Measurements from ENCODE around the gene DLGAP1. TPM values are rescaled to one million over a fixed set of nuclear protein-coding genes. Genes with fewer than 3 reads are reported as not detected.

Gene DLGAP1
- total and polyA plus RNA-seq, 2 experiments from 2014 or later, result 17.0 to 48.5 TPM

- no peak overlapping the region for H3K27ac ChIP-seq (ENCODE audit: low read depth)
- TF ChIP-seq JUNB (IDR thresholded peaks at IDR 0.05; ENCODE audit: unreplicated experiment), result no peak
- no peak for TF ChIP-seq REST (IDR thresholded peaks at IDR 0.05; ENCODE audit: unreplicated experiment)
These were observed 693.8 kb downstream of the DLGAP1 start for GRCh38 chr18:3761266-3761665.

GRCh38 chr18:3760741-3761140, 694.4 kb downstream of the DLGAP1 start:
- Histone ChIP-seq H2AFZ (no peak overlapping the region), H3K36me3 (ENCODE audit: insufficient read depth) (no peaks in the 10 kb centered on the region), H3K27ac (ENCODE audit: low read depth) (no peak overlapping the region), H3F3A (replicated peaks; ENCODE audit: low read depth) (no peaks in the 10 kb centered on the region), H3K4me1 (ENCODE audit: insufficient read depth) (no peaks in the 10 kb centered on the region), H3K4me2 (no peak overlapping the region), H3K27me3 (ENCODE audit: insufficient read depth) (no peaks in the 10 kb centered on the region), H3K4me3 (no peak overlapping the region), H3K9me2 (ENCODE audit: insufficient read depth) (no peaks in the 10 kb centered on the region), H3K79me2 (replicated peaks; ENCODE audit: insufficient read depth) (no peaks in the 10 kb centered on the region), H4K20me1 (replicated peaks; ENCODE audit: insufficient read depth) (no peaks in the 10 kb centered on the region; the same call in 1 of the 2 replicates)
- ATAC-seq (no peak), DNase-seq (ENCODE audit: low spot score) (no peak)
- Mint-ChIP-seq H3K27me3 (ENCODE audit: insufficient read depth, low read depth, poor library complexity) (peaks cover 3% of the 10 kb centered on the region), H3K4me1 (peaks cover 8% of the 10 kb centered on the region; the same call in 2 of the 3 replicates), H3K36me3 (ENCODE audit: low read depth) (peaks cover 10% of the 10 kb centered on the region), H3K4me3 (no peak overlapping the region), H3K9me3 (peaks cover 10% of the 10 kb centered on the region), H3K27ac (no peak overlapping the region)
- TF ChIP-seq, protein P1, sequence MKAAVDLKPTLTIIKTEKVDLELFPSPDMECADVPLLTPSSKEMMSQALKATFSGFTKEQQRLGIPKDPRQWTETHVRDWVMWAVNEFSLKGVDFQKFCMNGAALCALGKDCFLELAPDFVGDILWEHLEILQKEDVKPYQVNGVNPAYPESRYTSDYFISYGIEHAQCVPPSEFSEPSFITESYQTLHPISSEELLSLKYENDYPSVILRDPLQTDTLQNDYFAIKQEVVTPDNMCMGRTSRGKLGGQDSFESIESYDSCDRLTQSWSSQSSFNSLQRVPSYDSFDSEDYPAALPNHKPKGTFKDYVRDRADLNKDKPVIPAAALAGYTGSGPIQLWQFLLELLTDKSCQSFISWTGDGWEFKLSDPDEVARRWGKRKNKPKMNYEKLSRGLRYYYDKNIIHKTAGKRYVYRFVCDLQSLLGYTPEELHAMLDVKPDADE (IDR thresholded peaks at IDR 0.05), result no peak
- TF ChIP-seq CREB1 (CRISPR knock-in tag; IDR thresholded peaks at IDR 0.05; ENCODE audit: low read depth), result no peak
- TF ChIP-seq EZH2 (IDR thresholded peaks at IDR 0.05; ENCODE audit: low read depth, unreplicated experiment), result no peak
- TF ChIP-seq EZH2phosphoT487 (IDR thresholded peaks at IDR 0.05; ENCODE audit: unreplicated experiment), result no peak
- TF ChIP-seq, protein P2, sequence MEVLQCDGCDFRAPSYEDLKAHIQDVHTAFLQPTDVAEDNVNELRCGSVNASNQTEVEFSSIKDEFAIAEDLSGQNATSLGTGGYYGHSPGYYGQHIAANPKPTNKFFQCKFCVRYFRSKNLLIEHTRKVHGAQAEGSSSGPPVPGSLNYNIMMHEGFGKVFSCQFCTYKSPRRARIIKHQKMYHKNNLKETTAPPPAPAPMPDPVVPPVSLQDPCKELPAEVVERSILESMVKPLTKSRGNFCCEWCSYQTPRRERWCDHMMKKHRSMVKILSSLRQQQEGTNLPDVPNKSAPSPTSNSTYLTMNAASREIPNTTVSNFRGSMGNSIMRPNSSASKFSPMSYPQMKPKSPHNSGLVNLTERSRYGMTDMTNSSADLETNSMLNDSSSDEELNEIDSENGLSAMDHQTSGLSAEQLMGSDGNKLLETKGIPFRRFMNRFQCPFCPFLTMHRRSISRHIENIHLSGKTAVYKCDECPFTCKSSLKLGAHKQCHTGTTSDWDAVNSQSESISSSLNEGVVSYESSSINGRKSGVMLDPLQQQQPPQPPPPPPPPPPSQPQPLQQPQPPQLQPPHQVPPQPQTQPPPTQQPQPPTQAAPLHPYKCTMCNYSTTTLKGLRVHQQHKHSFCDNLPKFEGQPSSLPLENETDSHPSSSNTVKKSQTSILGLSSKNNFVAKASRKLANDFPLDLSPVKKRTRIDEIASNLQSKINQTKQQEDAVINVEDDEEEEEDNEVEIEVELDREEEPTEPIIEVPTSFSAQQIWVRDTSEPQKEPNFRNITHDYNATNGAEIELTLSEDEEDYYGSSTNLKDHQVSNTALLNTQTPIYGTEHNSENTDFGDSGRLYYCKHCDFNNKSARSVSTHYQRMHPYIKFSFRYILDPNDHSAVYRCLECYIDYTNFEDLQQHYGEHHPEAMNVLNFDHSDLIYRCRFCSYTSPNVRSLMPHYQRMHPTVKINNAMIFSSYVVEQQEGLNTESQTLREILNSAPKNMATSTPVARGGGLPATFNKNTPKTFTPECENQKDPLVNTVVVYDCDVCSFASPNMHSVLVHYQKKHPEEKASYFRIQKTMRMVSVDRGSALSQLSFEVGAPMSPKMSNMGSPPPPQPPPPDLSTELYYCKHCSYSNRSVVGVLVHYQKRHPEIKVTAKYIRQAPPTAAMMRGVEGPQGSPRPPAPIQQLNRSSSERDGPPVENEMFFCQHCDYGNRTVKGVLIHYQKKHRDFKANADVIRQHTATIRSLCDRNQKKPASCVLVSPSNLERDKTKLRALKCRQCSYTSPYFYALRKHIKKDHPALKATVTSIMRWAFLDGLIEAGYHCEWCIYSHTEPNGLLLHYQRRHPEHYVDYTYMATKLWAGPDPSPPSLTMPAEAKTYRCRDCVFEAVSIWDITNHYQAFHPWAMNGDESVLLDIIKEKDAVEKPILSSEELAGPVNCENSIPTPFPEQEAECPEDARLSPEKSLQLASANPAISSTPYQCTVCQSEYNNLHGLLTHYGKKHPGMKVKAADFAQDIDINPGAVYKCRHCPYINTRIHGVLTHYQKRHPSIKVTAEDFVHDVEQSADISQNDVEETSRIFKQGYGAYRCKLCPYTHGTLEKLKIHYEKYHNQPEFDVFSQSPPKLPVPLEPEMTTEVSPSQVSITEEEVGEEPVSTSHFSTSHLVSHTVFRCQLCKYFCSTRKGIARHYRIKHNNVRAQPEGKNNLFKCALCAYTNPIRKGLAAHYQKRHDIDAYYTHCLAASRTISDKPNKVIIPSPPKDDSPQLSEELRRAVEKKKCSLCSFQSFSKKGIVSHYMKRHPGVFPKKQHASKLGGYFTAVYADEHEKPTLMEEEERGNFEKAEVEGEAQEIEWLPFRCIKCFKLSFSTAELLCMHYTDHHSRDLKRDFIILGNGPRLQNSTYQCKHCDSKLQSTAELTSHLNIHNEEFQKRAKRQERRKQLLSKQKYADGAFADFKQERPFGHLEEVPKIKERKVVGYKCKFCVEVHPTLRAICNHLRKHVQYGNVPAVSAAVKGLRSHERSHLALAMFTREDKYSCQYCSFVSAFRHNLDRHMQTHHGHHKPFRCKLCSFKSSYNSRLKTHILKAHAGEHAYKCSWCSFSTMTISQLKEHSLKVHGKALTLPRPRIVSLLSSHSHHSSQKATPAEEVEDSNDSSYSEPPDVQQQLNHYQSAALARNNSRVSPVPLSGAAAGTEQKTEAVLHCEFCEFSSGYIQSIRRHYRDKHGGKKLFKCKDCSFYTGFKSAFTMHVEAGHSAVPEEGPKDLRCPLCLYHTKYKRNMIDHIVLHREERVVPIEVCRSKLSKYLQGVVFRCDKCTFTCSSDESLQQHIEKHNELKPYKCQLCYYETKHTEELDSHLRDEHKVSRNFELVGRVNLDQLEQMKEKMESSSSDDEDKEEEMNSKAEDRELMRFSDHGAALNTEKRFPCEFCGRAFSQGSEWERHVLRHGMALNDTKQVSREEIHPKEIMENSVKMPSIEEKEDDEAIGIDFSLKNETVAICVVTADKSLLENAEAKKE (CRISPR knock-in tag; IDR thresholded peaks at IDR 0.05), result no peak
- no peak for TF ChIP-seq NANOG (IDR thresholded peaks at IDR 0.05; ENCODE audit: borderline replicate concordance)

More at GRCh38 chr18:3761266-3761665, 693.8 kb downstream of the DLGAP1 start:
- Histone ChIP-seq H3K79me2 (replicated peaks; ENCODE audit: insufficient read depth) (no peaks in the 10 kb centered on the region), H3K36me3 (ENCODE audit: insufficient read depth) (no peaks in the 10 kb centered on the region), H3K4me1 (ENCODE audit: insufficient read depth) (no peaks in the 10 kb centered on the region), H3K4me3 (no peak overlapping the region), H3K9me2 (ENCODE audit: insufficient read depth) (no peaks in the 10 kb centered on the region), H4K20me1 (replicated peaks; ENCODE audit: insufficient read depth) (no peaks in the 10 kb centered on the region; the same call in 1 of the 2 replicates), H2AFZ (no peak overlapping the region), H3F3A (replicated peaks; ENCODE audit: low read depth) (no peaks in the 10 kb centered on the region), H3K27me3 (ENCODE audit: insufficient read depth) (no peaks in the 10 kb centered on the region), H3K4me2 (no peak overlapping the region)
- Mint-ChIP-seq H3K27me3 (ENCODE audit: insufficient read depth, low read depth, poor library complexity) (peaks cover 3% of the 10 kb centered on the region), H3K4me1 (peaks cover 8% of the 10 kb centered on the region; the same call in 2 of the 3 replicates), H3K4me3 (no peak overlapping the region), H3K9me3 (peaks cover 15% of the 10 kb centered on the region), H3K27ac (no peak overlapping the region), H3K36me3 (ENCODE audit: low read depth) (peaks cover 15% of the 10 kb centered on the region)
- DNase-seq (ENCODE audit: low spot score), result no peak
- ATAC-seq, result no peak

Data from GM23338 (cell line).